GM04503 (cell line): ENCODE measurements around the gene CENPN.
A peak's percentile ranks its signal among the peaks of the same experiment; 100 is the strongest.

Experiments used
- DNase-seq: peaks from one replicate; pipeline ENCODE4 v3.0.0-alpha.2; 2012; ENCODE audit warnings: low read depth

Gene CENPN

DNA sequence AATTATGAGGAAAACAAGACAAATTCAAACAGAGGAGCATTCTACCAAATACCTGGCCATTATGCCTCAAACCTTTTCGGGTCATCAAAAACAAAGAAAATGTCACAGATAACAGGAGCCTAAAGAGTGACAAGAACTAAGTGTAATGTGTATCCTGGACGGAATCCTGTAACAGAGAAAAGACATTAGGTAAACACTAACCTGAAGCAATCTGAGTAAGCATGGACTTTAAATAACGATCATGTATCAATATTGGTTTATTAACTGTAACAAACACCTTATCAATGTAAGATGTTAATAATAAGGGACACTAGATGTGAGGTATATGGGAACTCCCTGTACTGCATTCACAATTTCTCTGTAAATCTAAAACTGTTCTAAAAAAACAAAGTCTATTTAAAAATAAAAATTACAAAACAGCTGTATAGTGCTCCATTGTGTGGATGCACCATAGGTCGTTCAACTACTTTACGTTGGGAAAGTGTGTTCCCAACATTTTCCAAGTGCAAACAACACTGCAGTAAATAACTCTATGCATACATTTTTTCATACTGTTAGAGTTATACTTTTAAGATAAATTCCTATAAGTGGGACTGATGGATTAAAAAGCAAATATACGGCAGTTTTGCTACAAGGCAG is 15.1 kb upstream of the CENPN start:
- no peak for DNase-seq

DNA sequence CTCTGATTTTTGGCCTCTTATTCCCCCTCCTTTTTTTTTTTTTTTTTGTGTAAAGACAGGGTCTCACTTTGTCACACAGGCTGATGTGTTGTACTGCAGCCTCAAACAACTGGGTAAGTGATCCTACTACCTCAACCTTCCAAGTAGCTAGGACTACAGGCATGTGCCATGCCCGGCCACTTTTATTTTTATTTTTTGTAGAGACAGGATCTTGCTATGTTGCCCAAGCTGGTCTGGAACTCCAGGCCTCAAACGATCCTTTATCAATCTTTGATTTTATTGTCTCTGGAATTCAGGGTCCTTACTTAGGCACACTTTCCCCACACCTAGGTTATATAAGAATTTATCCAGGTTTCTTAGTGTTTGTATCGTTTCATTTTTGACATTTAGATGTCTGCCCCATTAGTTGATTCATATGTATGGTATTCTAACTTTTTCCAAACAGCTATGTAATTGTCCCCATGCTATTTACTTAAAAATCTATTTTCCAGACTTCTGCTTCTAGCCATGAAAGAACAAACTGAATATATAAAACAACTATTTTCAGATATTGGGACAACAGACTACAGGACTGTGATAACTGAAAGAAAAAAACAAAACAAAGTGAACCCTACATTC is 14.2 kb upstream of the CENPN start:
- DNase-seq, result no peak

DNA sequence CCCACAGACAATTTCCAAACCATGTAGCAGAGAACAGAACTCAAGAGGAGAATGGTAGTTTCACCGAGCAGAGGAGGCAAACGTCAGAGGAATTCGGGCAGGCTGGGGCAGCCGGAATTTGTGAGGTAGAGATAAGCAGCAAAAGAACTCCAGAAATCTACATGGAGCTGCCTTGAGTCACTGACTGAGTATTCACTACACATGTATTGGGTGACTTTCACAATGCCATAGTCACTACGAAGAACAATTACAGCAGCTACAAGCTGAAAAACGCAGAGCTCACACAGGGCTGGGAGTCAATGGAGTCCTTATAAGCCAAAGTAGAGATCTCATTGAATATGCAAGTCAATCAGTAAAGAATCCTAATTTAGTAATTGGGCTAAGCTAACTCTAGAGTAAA is 13.7 kb upstream of the CENPN start:
- peak; percentile 81 for DNase-seq

GRCh38 chr16:80993834-80994233 is 13.2 kb upstream of the CENPN start:
- no peak for DNase-seq

- DNase-seq, result no peak
Measured at GRCh38 chr16:80994451-80994850, 12.6 kb upstream of the CENPN start.

GRCh38 chr16:80996688-80997138 is 10.3 kb upstream of the CENPN start:
- no peak for DNase-seq

DNA sequence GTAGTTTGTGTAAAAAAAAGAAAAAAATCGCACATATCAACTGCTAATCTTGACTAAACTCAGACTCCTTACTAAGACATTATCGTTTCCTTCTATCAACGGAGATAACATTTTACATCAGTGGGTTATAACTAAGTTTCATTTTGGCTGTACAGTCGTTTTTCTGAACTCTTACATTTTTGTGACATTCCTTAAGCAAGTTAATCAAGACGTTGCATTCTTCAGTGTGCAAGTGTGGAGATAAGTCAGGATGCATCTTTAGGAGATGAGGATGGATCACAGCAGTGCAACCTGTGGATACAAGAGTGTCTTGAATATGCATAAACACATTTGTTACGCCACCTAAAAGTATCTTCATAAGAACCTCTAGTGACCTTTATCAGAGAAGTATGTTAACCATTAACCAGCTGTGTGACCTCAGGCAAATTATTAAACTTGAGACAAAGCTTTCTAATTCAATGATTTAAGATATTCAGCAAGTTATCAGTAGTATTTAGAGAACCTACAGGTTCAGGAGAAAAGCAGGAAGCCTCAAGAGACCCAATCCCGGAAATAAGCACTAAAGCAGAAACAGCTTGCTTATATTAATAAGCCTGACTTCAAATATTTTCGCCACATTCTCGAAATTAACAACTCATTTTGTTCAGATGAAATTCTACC is 9.7 kb upstream of the CENPN start:
- no peak for DNase-seq

GRCh38 chr16:80997964-80998620 is 8.9 kb upstream of the CENPN start:
- DNase-seq, result no peak

DNA sequence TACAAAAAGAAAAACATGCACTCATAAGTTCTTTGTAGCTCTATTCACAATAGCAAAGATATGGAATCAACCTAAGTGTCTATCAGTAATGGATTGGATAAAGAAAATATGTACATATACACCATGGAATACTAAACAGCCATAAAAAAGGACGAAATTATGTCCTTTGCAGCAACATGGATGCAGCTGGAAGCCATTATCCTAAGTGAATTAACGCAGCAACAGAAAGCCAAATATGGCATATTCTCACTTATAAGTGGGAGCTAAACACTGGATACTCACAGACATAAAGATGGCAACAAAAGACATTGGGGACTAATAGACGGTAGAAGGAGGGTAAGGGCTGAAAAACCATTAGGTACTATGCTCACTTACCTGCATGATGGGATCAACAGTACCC is 6.1 kb upstream of the CENPN start:
- DNase-seq, result no peak

DNA sequence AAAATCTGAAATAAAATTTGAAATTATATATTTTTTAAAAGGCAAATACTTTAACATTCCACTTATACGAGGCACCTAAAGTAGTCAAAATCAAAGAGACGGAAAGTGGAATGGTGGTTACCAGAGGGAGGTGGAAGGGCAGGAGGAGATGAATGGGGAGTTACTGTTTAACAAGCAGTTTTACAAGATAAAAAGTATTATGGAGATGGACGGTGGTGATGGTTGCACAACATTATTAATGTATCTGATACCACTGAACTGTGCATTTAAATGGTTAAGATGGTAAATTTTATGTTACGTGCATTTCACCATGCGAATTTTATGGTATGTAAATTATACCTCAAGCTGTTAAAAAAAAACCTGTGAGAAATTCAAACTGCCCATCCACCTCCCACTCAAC is 5.7 kb upstream of the CENPN start:
- DNase-seq, result no peak

- no peak for DNase-seq
Measured at GRCh38 chr16:81003064-81003463, 4.0 kb upstream of the CENPN start.

DNA sequence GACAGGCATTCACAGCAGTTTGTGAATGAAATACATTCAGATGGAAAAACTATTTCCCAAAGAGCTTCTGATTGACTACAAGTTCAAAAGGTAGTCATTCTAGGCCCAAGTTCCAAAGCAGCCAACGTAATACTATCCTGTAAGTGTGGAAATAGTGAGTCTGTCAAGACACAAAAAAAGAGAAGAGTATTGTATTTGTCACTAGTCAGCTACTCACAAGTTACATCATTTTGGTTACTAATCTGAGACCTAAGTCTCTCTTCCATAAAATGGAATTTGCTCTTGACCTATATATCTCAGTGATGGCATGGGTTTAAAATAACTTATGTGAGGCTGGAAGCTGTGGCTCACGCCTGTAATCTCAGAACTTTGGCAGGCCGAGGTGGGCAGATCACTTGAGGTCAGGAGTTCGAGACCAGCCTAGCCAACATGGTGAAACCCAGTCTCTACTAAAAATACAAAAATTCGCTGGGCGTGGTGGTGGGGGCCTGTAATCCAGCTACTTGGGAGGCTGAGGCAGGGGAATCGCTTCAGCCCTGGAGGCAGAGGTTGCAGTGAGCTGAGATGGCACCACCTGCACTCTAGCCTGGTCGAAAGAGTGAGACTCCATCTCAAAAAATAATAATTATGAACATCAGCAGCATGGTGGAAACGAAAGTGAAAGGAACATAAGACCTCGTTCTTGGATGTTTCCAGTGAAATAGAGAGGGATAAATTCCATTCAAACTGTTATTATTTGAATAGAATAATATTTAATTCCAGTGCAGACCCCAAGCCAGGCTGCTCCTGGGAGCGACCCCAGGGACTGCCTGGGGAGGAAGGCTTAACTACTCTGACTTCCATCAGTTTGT is 3.2 kb upstream of the CENPN start:
- DNase-seq, result no peak

DNA sequence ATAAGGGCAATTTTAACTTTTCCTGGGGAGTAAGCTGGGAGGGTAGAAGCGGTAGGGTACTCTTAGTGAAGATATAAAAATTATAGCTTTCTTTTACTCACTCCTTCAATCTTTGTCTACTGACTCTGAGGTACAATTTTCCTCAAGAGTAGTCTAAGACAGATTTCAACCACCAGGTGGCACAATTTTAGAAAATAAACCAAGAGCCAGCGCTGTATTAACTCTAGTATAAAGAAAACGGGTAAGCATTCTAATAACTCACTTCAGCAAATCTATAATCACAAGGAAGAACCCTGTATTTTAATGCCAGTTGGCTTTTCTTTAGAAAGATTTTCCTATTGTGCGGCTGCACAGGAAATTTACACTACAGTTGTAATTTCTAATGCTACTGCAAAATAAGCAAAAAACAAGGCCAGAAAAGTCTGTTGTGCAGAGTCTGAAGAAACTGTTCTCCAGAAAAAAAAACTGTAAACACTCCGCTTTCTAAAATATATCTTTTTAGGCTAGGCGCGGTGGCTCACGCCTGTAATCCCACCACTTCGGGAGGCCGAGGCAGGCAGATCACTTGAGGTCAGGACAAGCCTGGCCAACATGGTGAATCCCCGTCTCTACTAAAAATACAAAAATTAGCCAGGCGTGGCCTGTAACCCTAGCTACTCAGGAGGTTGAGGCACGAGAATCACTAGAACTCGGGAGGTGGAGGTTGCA is 2.2 kb upstream of the CENPN start:
- DNase-seq, result no peak

GRCh38 chr16:81005610-81006161 is 1.3 kb upstream of the CENPN start:
- no peak for DNase-seq

DNA sequence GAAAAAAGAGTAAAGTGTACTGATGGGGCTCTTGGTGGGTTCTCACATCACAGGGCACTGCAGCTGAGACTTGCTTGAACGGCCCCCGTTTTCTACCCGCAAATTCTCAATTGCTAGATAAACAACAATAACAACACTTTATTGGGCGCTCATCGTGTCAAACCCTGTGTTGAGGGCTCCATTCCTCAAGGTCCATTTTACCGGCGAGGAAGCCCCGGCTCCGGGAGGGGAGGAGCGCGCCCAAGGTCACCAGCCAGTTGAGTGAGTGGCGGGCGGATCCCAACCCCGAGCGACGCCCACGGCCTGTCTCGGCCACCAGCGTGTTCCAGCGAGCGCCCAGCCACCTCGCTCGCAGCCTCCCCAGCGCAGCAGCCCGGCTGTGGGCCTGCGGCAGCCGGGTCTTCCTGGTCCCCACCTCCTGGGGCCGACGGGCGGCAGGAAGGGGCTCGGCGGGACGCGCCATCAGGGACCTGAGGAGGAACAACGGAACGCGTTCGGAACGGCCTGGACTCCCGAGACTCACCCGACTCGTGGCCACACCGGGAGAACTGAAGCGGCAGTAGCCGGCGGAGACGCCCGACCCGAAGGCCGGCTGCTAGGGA is 702 bp upstream of the CENPN start:
- no peak for DNase-seq

GRCh38 chr16:81008505-81008789 is 1.4 kb downstream of the CENPN start:
- no peak for DNase-seq

- no peak for DNase-seq
Measured at GRCh38 chr16:81012974-81013373, 6.0 kb downstream of the CENPN start.

DNA sequence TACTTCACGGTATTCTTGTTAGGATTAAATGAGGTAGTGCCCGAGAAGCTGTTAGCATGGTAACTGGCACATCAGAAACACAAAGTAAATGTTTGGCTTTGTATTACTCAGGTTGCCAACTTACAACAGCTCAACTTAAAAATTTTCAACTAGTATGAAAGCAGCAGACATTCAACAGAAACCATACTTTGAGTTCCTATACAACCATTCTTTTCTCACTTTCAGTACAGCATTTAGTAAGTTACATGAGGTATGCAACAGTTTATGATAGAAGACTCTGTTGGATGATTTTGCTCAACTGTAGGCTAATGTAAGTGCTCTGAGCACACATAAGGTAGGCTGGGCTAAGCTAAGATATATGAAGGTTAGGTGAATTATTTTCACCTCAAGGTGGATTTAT is 7.7 kb downstream of the CENPN start:
- DNase-seq, result no peak

GRCh38 chr16:81018496-81018895 is 11.5 kb downstream of the CENPN start:
- no peak for DNase-seq

DNA sequence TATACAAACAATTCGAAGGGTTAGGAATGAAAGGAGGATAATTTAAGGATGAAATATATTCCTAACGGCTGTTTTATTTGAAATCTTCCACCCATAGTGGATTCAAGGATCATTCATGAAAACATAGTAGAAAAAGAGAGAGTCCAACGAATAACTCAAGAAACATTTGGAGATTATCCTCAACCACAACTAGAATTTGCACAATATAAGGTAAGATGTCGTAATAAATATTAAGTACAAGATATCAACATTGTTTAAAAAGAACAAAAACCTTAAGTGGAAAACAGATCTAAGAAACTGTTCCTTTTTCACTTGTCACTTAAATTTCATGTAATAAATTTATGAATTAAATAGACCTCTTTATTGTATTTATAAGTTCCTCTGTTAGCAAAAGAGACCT is 19.4 kb downstream of the CENPN start:
- no peak for DNase-seq
